ENCODE data around the gene MBD6.
A peak's percentile ranks its signal among the peaks of the same experiment; 100 is the strongest.
"Not testable (repeated sequence)": the region's sequence is repeated elsewhere in the genome, so short reads cannot be mapped to it uniquely, and the experiment has no call there.

The MBD6 gene

GRCh38 chr12:57515934-57516541 lies 6.6 kb upstream of the MBD6 start:
- no peak for DNase-seq (ENCODE audit: low read depth)

GRCh38 chr12:57516617-57517153 lies 5.9 kb upstream of the MBD6 start:
- no peak for DNase-seq (ENCODE audit: low read depth)

GRCh38 chr12:57517187-57517586 lies 5.4 kb upstream of the MBD6 start:
- no peak for DNase-seq (ENCODE audit: low read depth)

GRCh38 chr12:57517718-57518117 lies 4.9 kb upstream of the MBD6 start:
- not testable (repeated sequence) for DNase-seq (ENCODE audit: low read depth)

- DNase-seq (ENCODE audit: low read depth), result no peak
These were observed 4.3 kb upstream of the MBD6 start for GRCh38 chr12:57518176-57518919.

GRCh38 chr12:57518920-57519795 lies 3.5 kb upstream of the MBD6 start:
- no peak for DNase-seq (ENCODE audit: low read depth)

GRCh38 chr12:57519796-57520052 lies 2.9 kb upstream of the MBD6 start:
- DNase-seq (ENCODE audit: low read depth), result no peak

- DNase-seq (ENCODE audit: low read depth), result peak; percentile 100
These were observed 2.4 kb upstream of the MBD6 start, which contains the start of gene DDIT3 for GRCh38 chr12:57520053-57520818. Gene DDIT3 (minus strand): TSS chr12:57520514. CDS start chr12:57517406, 3,108 bp downstream.

- DNase-seq (ENCODE audit: low read depth), result no peak
These were observed 1.1 kb upstream of the MBD6 start for GRCh38 chr12:57521525-57522010.

- DNase-seq (ENCODE audit: low read depth), result no peak
These were observed 472 bp downstream of the MBD6 start for GRCh38 chr12:57522887-57523705.

- DNase-seq (ENCODE audit: low read depth), result no peak
These were observed 1.3 kb downstream of the MBD6 start for GRCh38 chr12:57523706-57524614.

GRCh38 chr12:57524814-57525614 lies 2.4 kb downstream of the MBD6 start:
- DNase-seq (ENCODE audit: low read depth), result no peak

GRCh38 chr12:57525615-57526383 lies 3.2 kb downstream of the MBD6 start:
- DNase-seq (ENCODE audit: low read depth), result no peak

- no peak for DNase-seq (ENCODE audit: low read depth)
These were observed 4.0 kb downstream of the MBD6 start for GRCh38 chr12:57526477-57527126.

GRCh38 chr12:57527184-57527583 lies 4.6 kb downstream of the MBD6 start:
- no peak for DNase-seq (ENCODE audit: low read depth)

- no peak for DNase-seq (ENCODE audit: low read depth)
These were observed 5.6 kb downstream of the MBD6 start for GRCh38 chr12:57528176-57528575.

GRCh38 chr12:57528831-57529555 lies 6.4 kb downstream of the MBD6 start:
- no peak for DNase-seq (ENCODE audit: low read depth)

All from stimulated activated CD8-positive, alpha-beta memory T cell treated with anti-CD3 and anti-CD28 coated beads, Interleukin-12 subunit alpha, Interleukin-12 subunit beta, amount 100 ng/mL, for 4 hours (primary cell).